GM11168 (cell line): ENCODE results near the gene CPT1B.

Source experiments
- in situ Hi-C: fragments of 300-500 bp; cut with MboI; formaldehyde crosslinking; loops from one replicate; pipeline ENCODE4 v1.12.0; 2022; ENCODE audit warnings: low sequenced_read_pairs; ENCODE audit not compliant: unreplicated experiment

CPT1B gene

GRCh38 chr22:50530877-50531545 lies 47.2 kb downstream of the CPT1B start:
- in situ Hi-C loops = no loop called here

- in situ Hi-C loops = no loop called here
These were observed 47.7 kb downstream of the CPT1B start for GRCh38 chr22:50530580-50530876.

DNA sequence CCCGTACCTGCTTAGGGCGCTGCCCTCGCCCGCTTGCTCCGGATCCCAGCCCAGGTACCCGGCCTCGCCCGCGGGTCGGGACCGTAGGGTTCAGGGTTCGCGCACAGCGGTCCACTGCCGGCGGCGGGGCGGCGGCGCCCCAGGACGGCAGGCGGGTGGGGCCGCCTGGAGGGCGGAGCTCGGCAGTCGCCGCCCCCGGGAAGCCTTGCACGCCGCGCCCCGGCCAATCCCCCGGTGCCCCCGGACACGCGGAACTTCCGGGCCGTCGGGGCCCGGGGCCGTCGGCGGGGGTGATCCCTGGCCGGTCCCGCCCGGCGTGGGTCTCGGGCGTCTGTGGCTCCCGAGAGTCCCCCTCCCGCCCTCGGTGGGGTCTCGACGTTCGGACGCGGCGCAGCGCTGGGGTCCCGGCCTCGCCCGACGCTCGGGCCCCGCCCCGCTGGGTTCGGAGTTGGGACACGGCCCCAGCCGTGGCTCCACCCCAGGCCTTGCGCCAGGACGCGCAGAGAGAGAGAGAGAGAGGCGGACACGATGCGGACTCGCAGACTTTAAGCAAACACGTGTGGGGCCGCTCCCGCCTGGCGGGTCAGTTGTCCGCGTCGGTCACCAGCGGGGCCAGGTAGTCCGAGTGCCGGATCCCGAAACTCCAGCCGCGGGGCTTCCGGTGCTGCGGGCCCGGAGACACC lies 48.2 kb downstream of the CPT1B start, which contains the start of gene TYMP:
Gene TYMP, minus strand, starts transcription at position 116 of the 683 bp plus-strand sequence. CDS start 303 bp downstream, outside the sequence.
- in situ Hi-C loops = no loop called here

DNA sequence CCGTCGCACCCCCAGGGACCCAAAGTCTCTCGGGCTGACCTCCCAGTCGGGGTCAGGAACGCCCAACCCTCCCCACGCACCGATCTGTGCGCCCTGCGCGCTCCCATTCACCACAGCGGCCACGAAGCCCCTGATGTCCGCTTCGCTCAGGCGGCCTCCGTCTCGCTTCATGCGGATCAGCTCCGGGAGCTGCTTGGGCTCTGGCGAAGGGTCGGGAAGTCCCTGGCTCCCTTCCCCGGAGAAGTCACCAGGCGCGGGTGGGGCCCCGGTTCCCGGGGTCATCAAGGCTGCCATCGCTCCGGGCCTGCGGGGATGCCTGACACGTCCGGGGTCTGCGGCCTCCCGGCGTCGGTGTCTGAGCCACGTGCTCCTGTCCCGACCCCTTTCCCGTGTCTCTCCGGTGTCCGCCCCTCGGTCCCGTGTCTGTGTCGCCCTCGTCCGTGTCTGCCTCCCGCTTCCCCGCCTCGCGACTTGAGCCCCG lies 48.8 kb downstream of the CPT1B start:
- in situ Hi-C loops = no loop called here

DNA sequence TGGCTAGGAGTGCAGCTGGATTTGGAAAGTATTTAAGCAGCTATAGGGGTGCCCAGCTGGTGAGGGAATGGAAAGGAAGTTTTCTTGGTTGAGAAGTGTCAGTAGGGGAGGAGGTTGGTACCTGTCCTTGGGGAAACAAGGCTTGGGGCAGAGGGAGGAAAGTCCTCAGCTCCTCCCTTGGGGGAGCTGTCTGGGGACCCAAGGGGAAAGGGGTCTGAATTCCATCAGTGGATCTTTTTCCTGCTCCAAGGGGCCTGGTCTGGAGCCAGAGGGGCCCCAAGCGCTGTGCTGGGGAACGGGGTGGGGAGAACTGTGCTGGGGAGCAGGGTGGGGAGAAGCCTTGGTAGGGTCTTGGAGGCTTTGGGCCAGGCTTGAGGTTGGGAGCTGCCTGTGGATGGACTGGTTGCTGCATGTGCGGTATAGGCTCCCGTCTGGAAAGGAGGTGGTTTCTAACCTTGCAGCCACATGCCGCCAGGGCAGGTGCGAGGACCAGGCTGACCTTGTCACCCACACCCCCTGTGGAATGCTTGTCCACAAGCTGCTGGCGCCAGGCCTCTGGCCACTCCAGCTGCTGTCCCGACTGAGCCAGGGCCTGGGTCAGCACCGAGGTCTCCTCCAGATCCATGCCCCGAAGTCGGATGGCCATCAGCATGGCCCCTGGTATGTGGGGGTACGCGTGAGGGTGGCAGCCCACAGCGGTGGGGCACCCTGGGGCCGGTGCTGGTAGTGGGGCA lies 49.4 kb downstream of the CPT1B start:
- in situ Hi-C loops = no loop called here

- in situ Hi-C loops = no loop called here
These were observed 50.1 kb downstream of the CPT1B start for GRCh38 chr22:50527921-50528681.

DNA sequence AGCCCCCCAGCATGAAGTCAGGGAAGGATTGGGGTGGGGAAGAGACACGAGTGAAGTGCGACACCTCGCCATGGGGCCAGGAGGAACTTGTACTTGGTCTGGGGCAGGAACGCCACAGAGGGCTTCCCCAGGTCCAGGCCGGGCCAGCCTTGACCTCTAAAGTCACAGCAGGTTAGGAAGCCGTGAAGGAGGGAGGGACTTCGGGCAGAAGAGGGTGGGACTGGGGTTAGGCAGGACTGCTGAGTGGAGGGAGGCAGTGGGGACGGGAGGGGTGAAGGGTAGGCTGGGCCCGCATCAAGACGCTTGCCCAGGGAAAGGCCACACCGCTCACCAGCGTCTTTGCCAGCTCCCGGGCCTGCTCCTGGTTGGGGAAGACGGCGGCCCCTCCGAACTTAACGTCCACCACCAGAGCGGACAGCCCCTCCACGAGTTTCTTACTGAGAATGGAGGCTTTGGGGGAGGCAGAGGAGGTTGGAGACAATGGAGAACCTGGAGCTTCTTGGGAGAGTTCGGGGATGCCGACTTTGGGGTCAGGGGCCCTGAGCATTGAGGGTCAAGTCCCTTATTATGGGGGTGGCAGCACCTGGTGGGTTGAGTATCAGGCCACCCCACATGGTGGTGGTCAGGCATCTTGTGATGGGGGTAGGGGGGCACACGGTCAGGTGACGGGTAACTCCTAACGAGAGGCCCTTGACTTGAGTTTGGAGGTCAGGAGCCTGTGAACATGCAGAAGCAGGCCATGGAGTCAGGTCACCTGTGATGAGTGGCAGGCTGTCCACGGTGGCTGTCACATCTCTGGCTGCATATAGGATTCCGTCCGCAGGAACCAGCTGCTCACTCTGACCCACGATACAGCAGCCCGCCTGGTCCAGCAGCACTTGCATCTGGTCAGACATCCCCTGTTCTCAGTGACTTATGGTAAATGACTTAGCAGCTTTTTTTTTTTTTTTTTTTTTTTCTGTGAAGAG lies 51.1 kb downstream of the CPT1B start:
- in situ Hi-C loops = no loop called here

- in situ Hi-C loops = no loop called here
These were observed 52.0 kb downstream of the CPT1B start for GRCh38 chr22:50526108-50526833.

DNA sequence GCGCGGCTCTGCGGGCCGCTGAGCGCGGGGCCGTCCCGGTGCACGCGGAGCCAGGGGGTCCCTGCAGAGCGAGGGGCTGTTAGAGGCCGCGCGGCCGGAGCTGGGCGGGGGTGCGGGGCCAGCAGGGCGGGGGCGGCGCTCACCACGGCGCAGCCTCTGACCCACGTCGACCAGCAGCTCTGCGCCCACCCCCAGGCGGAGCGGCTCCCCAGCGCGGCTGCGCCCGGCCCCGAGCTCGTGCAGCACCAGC lies 52.4 kb downstream of the CPT1B start:
- in situ Hi-C loops = no loop called here

- in situ Hi-C loops = no loop called here
These were observed 52.9 kb downstream of the CPT1B start, which contains the start of gene SCO2 for GRCh38 chr22:50525104-50525857. TSS of gene SCO2 (minus strand) at chr22:50525598. CDS start at chr22:50524411, 1,187 bp downstream.

GRCh38 chr22:50524676-50525103 lies 53.5 kb downstream of the CPT1B start:
- in situ Hi-C loops = no loop called here

DNA sequence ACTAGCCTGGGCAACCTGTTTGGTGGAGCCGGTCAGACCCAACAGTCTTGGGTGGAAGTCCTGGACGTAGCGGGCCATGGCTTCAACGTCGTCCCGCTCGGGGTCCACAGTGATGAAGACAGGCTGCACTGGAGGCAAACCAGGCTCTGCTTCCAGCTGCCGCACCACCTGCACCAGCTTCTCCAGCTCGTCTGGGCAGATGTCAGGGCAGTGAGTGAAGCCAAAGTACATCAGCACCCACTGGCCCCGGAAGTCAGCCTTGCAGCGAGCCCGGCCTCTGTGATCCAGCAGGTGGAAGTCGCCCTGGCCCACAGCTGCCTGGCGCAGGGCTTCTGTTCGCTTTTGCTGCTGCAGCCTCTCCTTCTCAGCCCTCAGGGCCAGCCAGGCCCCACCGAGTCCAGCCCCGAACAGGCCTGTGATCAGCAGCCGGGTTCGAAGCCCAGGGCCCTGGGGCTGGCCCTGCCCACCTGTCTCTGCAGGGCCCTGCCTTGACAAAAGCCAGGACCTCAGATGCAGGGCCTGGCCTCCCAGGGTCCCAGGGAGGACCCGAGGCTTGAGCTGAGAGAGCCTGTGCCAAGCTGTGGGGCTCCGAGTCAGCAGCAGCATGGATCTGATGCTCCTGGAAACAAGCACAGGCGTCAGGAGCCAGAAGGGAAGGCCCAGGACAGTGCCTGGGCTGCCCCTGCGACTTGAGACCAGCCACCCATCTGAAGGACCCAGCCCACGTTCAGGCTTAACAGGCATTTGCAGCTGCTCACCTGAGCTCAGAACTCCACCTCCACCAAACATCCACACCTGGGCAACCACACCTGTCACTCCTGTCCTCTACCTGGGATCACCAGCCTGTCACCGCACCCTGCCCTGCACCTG lies 54.2 kb downstream of the CPT1B start:
- in situ Hi-C loops = no loop called here

GRCh38 chr22:50523458-50523805 lies 54.8 kb downstream of the CPT1B start:
- in situ Hi-C loops = no loop called here

DNA sequence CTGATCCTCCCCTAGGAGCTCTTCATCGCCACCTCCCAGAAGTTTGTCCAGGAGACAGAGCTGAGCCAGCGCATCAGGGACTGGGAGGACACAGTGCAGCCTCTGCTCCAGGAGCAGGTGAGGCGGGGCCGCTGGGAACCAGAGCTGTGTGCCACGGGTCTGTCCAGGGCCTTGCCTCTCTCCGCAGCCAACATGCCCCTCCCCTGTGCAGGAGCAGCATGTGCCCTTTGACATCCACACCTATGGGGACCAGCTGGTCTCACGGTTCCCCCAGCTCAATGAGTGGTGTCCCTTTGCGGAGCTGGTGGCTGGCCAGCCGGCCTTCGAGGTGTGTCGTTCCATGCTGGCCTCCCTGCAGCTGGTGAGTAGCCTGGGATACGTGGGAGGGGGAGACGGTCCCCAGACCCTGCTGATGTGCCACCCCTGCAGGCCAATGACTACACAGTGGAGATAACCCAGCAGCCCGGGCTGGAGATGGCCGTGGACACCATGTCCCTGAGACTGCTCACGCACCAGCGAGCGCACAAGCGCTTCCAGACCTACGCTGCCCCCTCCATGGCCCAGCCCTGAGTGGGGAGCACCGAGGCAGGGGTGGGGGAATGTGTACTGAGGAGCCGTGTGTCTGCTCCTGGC lies 55.3 kb downstream of the CPT1B start:
- in situ Hi-C loops = no loop called here

- in situ Hi-C loops = no loop called here
These were observed 55.9 kb downstream of the CPT1B start for GRCh38 chr22:50522208-50522805.

GRCh38 chr22:50521710-50522109 lies 56.5 kb downstream of the CPT1B start:
- in situ Hi-C loops = no loop called here
